NCI-H82 treated with DMSO at 0.1 percent for 48 hours (cell line): ENCODE data around the gene CACNB4.
"Not testable (repeated sequence)": the region's sequence is repeated elsewhere in the genome, so short reads cannot be mapped to it uniquely, and the experiment has no call there.

ENCODE experiments used
- DNase-seq: peaks from one replicate; lab custom pipeline; 2025; ENCODE audit not compliant: unreplicated experiment; lab: John Stamatoyannopoulos, UW

Gene CACNB4

DNA sequence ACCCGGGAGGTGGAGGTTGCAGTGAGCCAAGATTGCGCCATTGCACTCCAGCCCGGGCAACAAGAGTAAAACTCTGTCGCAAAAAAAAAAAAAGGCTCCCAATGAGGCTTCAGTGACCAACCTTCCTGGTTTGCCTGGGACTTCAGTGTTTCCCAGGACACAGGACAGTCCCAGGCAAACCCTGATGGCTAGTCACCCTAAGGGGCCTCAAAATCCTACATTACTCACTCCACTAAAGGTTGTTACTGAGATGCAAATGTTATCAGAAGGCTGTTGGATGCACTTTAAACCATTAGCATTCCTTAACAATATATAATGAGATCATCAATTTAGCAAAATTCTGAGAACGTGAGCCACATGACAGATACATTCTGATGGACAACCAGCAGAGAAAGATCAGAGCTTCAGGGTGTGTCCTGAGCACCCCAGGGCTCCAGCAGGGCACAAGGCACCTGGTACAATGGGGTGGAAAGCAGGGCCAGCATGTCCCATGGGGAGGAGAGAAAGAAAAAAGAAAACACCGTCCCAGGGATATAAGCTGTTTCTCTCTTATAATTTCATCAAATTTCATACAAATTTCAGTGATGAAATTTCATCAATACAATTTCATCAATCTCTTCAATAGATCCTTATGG lies 152.5 kb downstream of the CACNB4 start:
- DNase-seq = no peak

DNA sequence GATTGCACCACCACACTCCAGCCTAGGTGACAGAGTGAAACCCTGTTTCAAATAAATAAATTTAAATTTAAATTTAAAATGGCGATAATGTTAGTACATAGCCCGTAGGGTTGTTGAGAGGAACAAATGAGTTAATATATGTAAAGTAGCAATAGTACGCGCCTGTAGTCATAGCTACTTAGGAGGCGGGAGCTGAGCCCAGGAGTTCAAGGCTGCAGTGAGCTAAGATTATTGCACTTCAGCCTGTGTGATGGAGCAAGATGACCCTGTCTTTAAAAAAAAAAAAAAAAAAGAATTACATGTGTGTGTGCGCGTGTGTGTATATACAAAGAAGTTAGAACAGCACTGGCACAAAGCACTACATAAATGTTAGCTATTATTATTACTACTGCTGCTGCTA lies 153.2 kb downstream of the CACNB4 start:
- no peak for DNase-seq

DNA sequence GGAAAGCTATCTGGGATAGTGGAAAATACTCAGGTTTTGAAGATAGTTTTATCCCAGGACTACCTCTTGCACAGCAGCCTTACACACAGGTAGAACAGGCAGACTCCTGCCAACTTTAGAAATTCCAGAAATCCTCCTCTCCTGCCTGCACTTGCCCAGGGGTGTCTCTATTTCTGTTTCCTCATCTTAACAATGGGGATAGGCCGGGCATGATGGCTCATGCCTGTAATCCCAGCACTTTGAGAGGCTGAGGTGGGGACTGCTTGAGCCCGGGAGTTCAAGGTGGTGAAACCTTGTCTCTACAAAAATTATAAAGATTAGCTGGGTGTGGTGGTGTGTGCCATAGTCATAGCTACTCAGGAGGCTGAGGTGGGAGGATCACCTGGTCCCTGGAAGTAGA lies 153.7 kb downstream of the CACNB4 start:
- no peak for DNase-seq

DNA sequence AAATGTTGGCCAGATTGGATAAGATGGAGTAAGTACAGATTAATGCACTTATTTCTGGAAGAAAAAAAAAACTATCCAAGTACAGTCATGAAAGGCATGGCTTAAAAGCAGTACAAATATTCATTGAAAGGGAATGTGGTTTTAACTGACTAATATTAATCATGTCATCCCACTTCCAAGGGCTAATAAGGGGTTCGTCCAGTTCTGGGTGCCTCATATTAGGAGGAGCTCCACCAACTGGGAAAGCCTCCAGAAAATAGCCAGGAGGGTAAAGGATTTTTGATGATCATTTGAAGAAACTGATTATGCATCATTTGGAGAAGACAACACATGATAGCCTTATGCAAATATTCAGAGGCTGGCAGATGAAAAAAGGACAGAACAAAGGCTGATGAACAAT lies 155.4 kb downstream of the CACNB4 start:
- no peak for DNase-seq

DNA sequence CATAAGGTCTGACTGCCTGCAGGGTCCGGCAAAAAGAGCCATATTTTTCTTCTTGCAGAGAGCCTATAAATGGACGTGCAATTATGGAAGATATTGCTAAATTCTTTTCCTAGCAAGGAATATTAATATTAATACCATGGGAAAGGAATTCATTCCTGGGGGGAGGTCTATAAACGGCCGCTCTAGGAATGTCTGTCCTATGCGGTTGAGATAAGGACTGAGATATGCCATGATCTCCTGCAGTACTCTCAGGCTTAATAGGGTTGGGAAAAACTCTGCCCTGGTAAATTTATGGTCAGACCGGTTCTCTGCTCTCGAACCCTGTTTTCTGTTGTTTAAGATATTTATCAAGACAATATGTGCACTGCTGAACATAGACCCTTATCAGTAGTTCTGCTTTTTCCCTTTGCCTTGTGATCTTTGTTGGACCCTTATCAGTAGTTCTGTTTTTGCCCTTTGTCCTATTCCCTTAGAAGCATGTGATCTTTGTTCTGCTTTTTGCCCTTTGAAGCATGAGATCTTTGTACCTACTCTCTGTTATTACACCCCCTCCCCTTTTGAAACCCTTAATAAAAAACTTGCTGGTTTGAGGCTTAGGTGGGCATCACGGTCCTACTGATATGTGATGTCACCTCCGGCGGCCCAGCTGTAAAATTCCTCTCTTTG lies 156.2 kb downstream of the CACNB4 start:
- not testable (repeated sequence) for DNase-seq

DNA sequence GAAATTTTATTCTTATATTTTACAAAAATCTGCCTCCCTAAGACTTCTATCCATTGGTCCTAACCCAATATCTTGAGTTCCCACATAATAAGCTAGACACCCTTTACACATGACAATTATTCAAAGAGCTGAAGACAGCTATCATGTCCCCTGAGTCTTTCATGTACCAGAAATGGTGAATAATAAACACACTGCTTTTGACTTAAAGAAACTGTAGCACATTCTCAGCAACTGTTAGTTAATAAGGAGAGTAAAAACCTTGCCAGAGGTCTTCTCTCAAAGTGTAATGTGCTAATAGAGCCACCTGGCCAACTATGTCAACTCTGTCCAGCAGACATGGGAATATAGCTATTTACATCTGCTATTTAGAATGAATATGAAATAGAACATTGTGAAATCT lies 160.9 kb downstream of the CACNB4 start:
- no peak for DNase-seq

DNA sequence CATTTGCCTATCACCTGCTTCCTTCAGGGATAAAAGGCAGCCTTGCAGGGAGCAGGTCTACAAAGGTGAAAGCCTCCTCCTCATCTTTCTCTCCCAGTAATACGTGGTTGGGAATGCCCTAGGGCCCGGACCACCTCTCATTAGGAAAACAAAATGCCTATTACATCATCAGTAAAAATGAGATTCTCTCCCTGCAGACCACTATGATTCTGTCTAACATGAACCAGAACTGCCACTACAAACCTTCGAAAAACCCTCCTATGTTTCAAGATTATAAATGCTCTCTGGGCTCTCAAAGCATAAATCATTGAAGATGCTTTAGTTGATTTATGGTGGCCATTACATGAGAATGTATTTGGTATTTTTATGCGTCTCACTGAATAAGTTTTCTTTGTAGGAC lies 162.2 kb downstream of the CACNB4 start:
- DNase-seq = no peak

DNA sequence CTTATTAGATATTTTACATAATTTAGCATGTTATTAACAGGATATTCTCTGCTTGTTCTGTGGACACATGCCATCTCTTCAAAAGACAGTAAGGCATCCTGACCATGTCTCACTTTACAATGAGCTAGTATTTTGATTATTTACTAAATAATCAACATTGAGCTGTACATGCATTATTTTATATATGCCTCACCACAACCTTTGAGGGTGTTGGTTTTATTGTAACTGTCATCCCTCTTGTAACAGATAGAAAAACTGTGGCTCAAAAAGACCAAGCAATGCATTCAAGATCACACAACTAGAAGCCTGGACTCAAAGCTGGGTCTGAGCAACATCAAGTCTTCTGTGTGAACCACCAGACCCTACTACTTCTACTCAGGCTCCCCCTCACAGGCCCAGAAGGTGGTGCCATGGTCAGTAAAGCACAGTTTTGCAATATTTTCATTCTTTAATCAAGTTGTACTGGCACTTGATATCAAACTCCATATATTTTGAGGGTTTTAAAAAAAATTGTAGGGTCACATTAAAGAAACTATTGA lies 165.5 kb downstream of the CACNB4 start:
- no peak for DNase-seq

DNA sequence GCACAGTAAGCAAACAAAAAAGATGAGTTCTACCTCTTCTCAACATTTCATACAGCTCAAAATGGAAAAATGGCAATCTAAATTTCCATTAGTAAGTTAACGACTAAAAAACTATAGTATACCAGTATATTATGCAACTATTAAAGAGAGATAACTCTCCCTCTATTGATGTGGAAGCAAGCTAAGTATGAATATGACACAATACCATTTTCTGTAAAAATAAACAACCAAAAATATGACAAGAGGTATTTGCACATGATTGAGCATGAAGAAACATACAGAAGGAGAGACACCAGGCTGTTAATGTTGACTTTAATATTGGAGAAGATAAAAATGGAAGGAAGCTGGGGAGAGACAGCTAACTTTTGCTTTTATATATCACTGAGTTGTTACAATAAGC lies 167.1 kb downstream of the CACNB4 start:
- no peak for DNase-seq

DNA sequence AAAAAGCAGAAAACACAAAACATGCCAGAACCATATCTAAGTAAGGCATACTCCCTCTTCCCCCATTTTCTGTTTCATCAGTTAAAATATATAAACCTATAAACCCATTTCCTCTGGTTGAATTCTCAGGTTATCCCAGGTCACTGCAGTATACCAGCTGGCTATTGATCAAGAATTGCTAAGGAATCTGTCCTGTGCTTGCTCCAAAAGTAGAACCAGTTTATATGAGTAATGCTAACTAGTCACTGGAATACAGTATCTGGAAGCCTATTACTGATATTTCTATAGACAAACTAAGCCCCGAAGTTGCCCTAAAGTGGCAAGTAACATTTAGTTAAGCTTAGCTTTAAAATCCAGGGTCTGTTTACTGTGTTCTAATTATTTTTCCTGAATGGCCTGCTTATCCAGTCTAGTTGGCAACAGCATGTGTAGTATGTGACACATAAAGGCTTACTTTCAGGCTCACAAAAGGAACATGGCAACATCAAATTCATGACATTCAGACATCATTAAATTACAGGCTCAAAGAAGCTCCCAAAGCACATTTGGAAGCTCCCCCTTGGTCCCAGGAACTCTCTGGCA lies 167.7 kb downstream of the CACNB4 start:
- DNase-seq = no peak

DNA sequence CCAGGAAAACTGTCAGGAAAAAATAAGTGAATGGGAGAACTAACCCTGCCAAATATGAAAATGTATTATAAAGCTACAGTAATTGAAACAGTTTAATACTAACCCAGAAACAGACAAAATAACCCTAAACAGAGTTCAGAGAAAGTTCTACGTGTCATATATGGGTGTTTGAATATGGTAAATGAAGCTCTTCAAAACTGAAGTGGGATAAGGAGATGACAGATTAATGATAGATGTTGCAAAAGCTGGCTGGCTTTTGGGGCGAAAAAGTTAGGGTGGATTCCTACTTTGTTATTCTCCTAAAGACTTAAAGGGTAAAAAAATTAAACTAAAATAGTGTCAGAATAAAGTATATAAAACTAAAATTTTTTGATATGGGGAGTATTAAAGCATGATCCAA lies 168.8 kb downstream of the CACNB4 start:
- DNase-seq = no peak

DNA sequence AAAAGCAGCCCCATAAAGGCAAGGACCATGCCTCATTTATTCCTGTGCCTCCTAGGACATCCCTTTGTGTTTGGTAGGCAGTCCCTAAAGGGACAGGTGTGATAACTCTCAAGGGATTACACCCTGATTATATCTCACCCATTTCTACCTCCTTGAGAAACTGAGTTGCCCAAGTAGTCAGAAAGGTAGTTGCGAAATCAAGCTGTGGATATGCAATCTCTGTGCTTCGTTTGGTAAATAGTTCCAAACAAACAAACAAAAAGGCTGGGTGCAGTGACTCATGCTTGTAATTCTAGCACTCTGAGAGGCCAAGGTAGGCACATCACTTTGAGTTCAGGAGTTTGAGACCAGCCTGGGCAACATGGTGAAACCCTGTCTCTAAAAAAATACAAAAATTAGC lies 170.5 kb downstream of the CACNB4 start:
- no peak for DNase-seq

DNA sequence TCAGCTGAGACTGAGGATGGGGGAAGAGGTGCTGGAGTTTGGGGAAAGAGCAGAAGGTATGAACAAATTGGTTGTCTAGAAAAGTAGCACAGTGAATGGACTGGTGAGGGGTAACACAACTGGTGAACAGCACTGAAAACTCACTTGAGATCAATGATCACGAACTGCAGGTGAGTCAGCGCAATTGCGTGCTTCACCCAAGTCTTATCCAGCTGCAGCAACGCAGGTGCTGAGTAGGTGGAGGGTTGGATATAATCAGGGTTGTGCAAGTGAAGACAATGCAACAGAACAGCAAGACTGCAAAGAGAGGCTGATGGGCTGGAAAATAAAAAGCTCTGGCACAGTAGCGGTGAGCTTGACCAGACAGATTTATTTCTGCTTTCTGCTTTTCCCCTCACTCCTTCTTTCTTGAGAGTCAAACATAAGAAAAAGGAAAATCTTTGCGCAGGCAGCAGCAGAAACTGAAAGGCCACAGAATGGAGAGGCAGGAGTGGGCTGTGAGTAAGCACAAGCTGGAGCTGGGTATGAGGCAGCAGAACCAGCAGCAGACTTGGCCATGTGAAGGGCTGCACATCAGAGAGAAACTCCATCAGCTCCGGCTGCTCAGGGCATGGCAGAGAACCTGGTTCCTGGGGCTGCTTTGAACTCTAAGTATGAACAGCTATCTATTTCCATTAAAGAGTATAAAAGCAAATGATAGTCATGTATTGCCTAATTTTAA lies 171.2 kb downstream of the CACNB4 start:
- no peak for DNase-seq

DNA sequence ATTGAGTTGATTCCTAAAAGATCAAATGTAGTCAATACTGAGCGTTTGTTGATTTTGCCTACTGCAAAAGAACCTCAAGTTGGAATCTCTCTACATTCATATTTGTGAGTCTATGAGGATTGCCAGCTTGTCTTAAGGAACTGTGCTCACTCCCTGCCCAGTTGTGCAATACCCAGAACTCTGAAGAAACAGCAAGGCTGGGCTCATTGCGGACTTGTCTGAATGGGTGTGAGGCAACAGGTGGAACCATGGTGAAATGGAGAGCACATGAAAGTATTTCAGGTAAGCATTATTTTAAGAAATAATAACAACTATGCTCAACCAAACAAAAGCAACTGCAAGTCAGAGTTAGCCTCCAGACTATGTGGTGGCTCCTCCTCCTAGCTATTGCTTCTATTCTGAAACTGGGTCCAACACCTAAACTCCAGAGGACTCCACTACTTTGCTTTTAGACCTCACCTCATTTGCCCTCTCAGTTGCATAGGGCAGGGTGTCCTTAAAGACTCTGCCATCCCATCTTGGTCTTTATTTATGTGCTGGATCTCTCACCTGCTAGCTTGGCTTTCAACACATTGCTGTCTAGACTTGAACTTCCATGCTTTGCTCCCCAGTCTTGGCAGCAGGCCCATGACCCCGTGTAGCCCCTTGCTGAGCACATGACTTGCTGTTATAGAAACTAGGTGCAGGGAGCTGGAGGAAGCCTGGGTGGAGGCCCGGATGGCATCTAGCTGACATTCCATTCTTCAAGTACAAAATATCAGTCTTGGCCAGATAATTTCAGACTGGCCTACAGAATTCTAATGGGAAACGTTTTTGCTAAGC lies 175.8 kb downstream of the CACNB4 start:
- no peak for DNase-seq

DNA sequence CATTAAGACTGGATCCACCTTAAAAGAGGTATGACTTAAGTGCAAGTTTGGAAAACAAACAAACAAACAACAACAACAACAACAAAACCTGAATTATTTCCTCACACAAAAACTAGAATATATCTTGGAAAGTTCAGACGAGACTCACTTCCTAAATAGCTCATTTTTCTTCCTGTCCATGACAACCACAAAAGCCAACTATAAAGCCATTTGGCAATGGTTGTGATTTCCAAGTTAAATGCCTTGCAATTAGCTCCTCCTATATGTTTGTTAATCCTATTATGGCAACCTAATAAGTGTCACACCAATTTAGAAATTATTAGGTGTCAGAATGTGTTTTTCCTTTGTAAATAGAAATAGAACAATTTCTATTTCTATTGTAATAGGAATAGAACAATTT lies 179.1 kb downstream of the CACNB4 start:
- no peak for DNase-seq

DNA sequence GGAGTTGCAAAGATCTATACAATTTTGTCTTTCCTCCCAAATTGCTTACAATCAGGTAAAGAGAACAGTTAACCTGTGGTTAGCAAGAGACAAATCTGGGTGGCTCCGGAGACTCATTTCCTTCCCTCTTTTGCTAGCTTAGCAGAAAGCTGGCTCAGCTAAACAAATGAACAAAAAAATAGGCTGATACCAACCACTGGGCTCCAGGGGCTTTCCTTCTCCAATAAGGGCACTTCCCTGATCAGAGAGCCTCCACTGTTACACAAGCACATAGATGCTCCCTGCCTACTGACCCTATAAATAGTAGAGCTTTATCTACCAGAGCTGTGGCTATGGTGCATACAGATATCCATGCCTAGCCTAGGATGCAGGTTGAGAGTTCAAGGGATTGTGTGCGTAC lies 180.5 kb downstream of the CACNB4 start:
- DNase-seq = no peak

DNA sequence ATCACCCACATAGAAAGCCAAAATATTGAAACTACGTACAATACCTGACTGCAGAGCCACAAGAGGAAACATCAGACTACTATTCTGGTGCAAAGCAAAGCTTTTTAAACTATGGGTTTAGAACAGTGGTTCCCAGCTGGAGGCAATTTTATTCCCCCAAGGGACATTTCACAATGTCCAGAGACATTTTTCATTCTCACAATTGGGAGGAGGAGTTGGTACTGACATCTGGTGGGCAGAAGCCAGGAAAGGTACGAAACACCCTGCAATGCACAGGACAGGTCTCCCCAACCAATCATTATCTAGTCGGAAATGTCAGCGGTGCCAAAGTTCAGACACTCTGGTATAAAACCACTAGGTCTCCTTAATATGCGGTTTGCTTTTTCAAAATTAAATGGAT lies 182.2 kb downstream of the CACNB4 start:
- DNase-seq = no peak

DNA sequence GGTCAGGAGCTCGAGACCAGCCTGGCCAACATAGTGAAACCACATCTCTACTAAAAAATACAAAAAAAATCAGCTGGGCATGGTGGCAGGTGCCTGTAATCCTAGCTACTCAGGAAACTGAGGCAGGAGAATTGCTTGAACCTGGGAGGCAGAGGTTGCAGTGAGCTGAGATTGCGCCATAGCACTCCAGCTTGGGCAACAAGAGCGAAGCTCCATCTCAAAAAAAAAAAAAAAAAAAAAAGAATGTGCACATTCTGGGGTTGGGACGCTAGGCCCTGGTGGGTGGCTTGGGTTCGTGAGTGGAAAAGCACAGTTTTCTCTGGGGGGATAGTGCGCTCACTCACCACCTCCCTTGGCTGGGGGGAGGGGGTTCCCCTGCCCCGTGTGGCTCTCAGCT lies 183.2 kb downstream of the CACNB4 start:
- not testable (repeated sequence) for DNase-seq

DNA sequence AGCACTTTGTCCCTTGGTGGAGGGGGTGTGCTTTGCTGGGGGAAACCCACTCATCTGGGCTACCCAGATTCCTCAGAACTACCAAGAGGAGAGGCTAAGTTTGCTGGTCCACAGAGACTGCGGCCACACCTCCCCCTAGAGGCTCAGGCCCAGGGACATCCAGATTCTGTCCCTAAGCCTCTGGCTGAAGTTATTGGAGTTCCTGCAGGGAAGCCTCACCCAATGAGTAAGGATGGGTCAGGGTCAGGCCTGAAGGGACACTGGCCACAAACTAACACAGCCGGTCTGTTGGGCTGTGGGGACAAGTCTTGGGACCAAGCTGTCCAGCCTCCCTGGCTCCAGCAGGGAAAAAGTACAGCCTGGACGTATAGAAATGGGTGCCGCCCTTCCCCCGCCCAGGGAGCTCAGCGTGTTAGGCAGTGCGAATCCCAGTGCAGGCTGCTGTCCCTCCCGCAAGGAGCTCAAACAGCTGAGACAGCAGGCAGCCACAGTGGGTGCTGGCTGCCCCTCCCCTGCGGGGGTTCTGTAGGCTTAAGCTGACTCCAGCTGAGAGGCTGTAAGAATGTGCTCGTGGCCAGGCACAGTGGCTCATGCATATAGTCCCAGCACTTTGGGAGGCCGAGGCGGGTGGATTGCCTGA lies 183.7 kb downstream of the CACNB4 start:
- peak; percentile 56 for DNase-seq

DNA sequence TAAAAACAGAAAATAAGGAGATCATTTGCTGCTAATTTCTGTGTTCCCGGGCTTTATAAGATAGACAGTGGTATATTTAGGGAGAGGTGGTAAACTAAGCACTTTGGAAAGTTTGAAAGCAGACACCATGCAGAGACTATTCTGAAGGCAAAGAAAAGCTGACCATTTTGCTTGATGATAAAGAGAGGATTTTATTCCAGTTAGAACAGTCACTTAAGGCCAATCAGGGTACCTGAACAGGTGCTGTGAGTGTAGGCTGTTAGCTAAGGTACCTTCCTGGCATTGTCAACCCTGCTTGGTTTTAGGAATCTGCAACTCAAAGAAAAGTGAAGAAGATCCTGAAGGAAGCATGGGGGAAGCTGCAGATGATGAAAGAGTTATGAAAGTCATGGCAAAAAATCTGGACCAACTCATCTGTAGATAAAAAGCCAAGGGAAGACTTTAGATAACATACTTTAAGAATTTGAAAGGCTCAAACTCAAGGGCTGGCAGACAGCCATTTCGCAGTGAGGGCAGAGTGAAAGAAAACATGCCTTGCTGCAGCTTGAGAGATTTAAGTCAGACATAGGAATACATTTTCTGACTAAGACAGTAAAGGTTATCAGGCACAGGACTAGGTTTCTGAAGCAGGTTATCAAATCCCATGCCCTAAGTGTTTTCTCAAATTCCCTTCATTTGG lies 190.5 kb downstream of the CACNB4 start:
- DNase-seq = no peak
